Esophagus squamous epithelium (tissue), 5 donors: ENCODE data around the gene BST1. TPM values are rescaled to one million over a fixed set of nuclear protein-coding genes. Genes with fewer than 3 reads are reported as not detected.
A peak's percentile ranks its signal among the peaks of the same experiment; 100 is the strongest.

Source experiments
- DNase-seq: peaks from one replicate; lab custom pipeline; 2025; lab: John Stamatoyannopoulos, UW
- H3K27ac ChIP-seq, 4 donors: fragments of 200-600 bp; sonication (generic); one replicate each; pipeline ENCODE4 v1.5.1; 2016 to 2019; ENCODE audit warnings: mild to moderate bottlenecking in 1 of 4
- H3K27me3 ChIP-seq, 4 donors: fragments of 200-600 bp; sonication (generic); 1 replicate in 3 of 4; 2 replicates in 1 of 4; pipeline versions ENCODE4 v1.5.1 to v1.6.0; 2017 to 2021; ENCODE audit warnings: antibody characterized with exemption in 1 of 4
- H3K36me3 ChIP-seq, 3 donors: fragments of 200-600 bp; sonication (generic); one replicate each; pipeline ENCODE4 v1.5.1; 2016 to 2019
- H3K4me1 ChIP-seq, 3 donors: fragments of 200-600 bp; sonication (generic); one replicate each; pipeline ENCODE4 v1.5.1; 2017 to 2019
- H3K4me3 ChIP-seq, 4 donors: fragments of 200-600 bp; sonication (generic); 1 replicate in 3 of 4; 2 replicates in 1 of 4; pipeline ENCODE4 v1.5.1; 2016 to 2019; ENCODE audit warnings: mild to moderate bottlenecking in 2 of 4, moderate library complexity in 1 of 4
- H3K9me3 ChIP-seq, 3 donors: fragments of 200-600 bp; sonication (generic); one replicate each; pipeline ENCODE4 v1.5.1; 2016 to 2019
- CTCF ChIP-seq, 6 experiments: fragments of 450-650 bp in 4 of 6; fragments of 200-600 bp in 2 of 6; sonication (generic) in 2 of 6; IDR thresholded peaks; one replicate each; pipeline ENCODE4 v1.5.1; 2016 to 2019; ENCODE audit warnings: antibody characterized with exemption in 6 of 6, mild to moderate bottlenecking in 4 of 6, moderate library complexity in 4 of 6
- POLR2A ChIP-seq, 4 donors: fragments of 450-650 bp; IDR thresholded peaks; one replicate each; pipeline ENCODE4 v1.6.1; 2017; ENCODE audit warnings: antibody characterized with exemption in 4 of 4, mild to moderate bottlenecking in 4 of 4, moderate library complexity in 3 of 4
- WGBS, 2 donors: methylation state at CpG; one replicate each; pipeline ENCODE4 v1.1.5; 2018; 5-methylcytosine and 5-hydroxymethylcytosine counted together
- intact Hi-C: fragments of 100-400 bp; cut with DNase I; formaldehyde crosslinking; loops from one replicate; pipeline ENCODE4 v1.15.0; 2022
- total RNA-seq, 4 donors: library from RNA; depleted of rRNA; stranded (reverse); fragments of >200 nt; gene quantifications; one replicate each; pipeline ENCODE4 v1.1.0, GENCODE V29; 2016
- donor health status: DM: yes; HTN: yes; CAD: no.

BST1 gene
- total RNA-seq, 4 donors from 2014 or later = 0.97 to 7.4 (median 3.6) TPM

- 3 to 14% methylated on average over 14 to 36 of the region's 85 CpGs for WGBS, 2 donors
- Histone ChIP-seq H3K9me3 (no peaks in the 10 kb centered on the region), H3K27me3 (no peaks in the 10 kb centered on the region), H3K4me3 (peak within 1 kb of the TSS; percentile 71 to 95 (median 84)), H3K4me1 (peaks cover 25 to 76% (median 36%) of the 10 kb centered on the region in 3 donors), H3K36me3 (no peaks in the 10 kb centered on the region), H3K27ac (peak within 1 kb of the TSS; percentile 97 to 99 (median 98))
- TF ChIP-seq POLR2A (IDR thresholded peaks at IDR 0.05) (peak in 3 of 4 donors; percentile 48 to 96 (median 92)), CTCF (IDR thresholded peaks at IDR 0.05) (no peak)
- DNase-seq = peak; percentile 34
- intact Hi-C loops = no loop called here
These were observed 47.4 kb upstream of the BST1 start, which contains the start of gene FBXL5 for GRCh38 chr4:15655223-15656037. TSS of gene FBXL5 (minus strand) at chr4:15655357. CDS start at chr4:15655287, 70 bp downstream.

- no peak for DNase-seq
- Histone ChIP-seq H3K4me1 (peaks cover 25 to 70% (median 30%) of the 10 kb centered on the region in 3 donors), H3K9me3 (no peaks in the 10 kb centered on the region), H3K36me3 (no peaks in the 10 kb centered on the region), H3K27me3 (no peaks in the 10 kb centered on the region), H3K27ac (peak overlapping the region; percentile 97 to 99 (median 98)), H3K4me3 (peak overlapping the region; percentile 71 to 95 (median 84))
- intact Hi-C loops = no loop called here
- no peak for TF ChIP-seq CTCF (IDR thresholded peaks at IDR 0.05)
- TF ChIP-seq POLR2A (IDR thresholded peaks at IDR 0.05) = no peak
- 54 to 73% methylated on average over 12 of the region's 12 CpGs for WGBS, 2 donors
These were observed 46.8 kb upstream of the BST1 start for GRCh38 chr4:15656038-15656470.

DNA sequence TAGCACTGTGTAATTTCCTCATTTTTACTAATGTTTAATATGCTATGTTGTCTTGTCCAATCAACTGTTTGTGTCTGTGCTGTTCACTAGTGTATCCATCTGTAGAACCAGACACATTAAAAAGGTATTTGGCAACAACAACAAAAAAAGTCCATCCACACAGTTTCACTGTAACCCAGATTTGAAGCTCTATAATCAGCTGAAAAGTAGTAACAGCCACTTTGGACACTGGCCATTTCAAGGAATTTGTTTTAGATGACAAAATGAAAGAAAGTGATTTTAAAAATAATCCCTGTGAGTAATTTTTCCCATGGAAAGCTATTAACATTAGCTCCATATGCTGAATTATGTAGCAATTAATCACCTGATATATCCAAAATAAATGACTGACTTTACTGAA lies 45.5 kb upstream of the BST1 start:
- intact Hi-C loops = no loop called here
- H3K27ac ChIP-seq = no peak overlapping the region

GRCh38 chr4:15658136-15658770 lies 44.6 kb upstream of the BST1 start:
- no peak for DNase-seq
- 62 to 75% methylated on average over 4 of the region's 4 CpGs for WGBS, 2 donors
- Histone ChIP-seq H3K9me3 (no peaks in the 10 kb centered on the region), H3K27ac (no peak overlapping the region), H3K36me3 (no peaks in the 10 kb centered on the region), H3K4me1 (peaks cover 7 to 51% (median 9%) of the 10 kb centered on the region in 3 donors), H3K27me3 (no peaks in the 10 kb centered on the region), H3K4me3 (no peak overlapping the region)
- intact Hi-C loops = no loop called here
- TF ChIP-seq POLR2A (IDR thresholded peaks at IDR 0.05) (no peak), CTCF (IDR thresholded peaks at IDR 0.05) (no peak)

More for the DNA sequence above, 45.5 kb upstream of the BST1 start:
- Histone ChIP-seq H3K4me3 (no peak overlapping the region), H3K36me3 (no peaks in the 10 kb centered on the region), H3K9me3 (no peaks in the 10 kb centered on the region), H3K27me3 (no peaks in the 10 kb centered on the region), H3K4me1 (peaks cover 12 to 57% (median 17%) of the 10 kb centered on the region in 3 donors)
- DNase-seq = no peak
- no peak for TF ChIP-seq CTCF (IDR thresholded peaks at IDR 0.05)
- no peak for TF ChIP-seq POLR2A (IDR thresholded peaks at IDR 0.05)

- Histone ChIP-seq H3K4me1 (peaks cover 7 to 51% (median 9%) of the 10 kb centered on the region in 3 donors), H3K27me3 (no peaks in the 10 kb centered on the region), H3K4me3 (no peak overlapping the region), H3K36me3 (no peaks in the 10 kb centered on the region), H3K9me3 (no peaks in the 10 kb centered on the region), H3K27ac (no peak overlapping the region)
- WGBS, 2 donors = 84 to 89% methylated on average over 2 of the region's 2 CpGs
- intact Hi-C loops = no loop called here
- TF ChIP-seq CTCF (IDR thresholded peaks at IDR 0.05) (no peak), POLR2A (IDR thresholded peaks at IDR 0.05) (no peak)
- no peak for DNase-seq
These were observed 44.1 kb upstream of the BST1 start for GRCh38 chr4:15658781-15659180.
